GM20000 (cell line): ENCODE results near the gene NIT2.

Experiments
- DNase-seq: peaks from one replicate; pipeline ENCODE4 v3.0.0; 2012; ENCODE audit warnings: low spot score
- CTCF ChIP-seq: IDR thresholded peaks from 2 replicates; pipeline ENCODE4 v1.5.1; 2012; ENCODE audit warnings: mild to moderate bottlenecking, control low read depth; ENCODE audit errors: extremely low read depth, missing control alignments

NIT2 gene

GRCh38 chr3:100403362-100404249 is 69.0 kb downstream of the NIT2 start:
- no peak for DNase-seq
- no peak for TF ChIP-seq CTCF

GRCh38 chr3:100404250-100404548 is 69.6 kb downstream of the NIT2 start:
- TF ChIP-seq CTCF: no peak
- no peak for DNase-seq

- no peak for TF ChIP-seq CTCF
- DNase-seq: no peak
These were observed 72.6 kb downstream of the NIT2 start for GRCh38 chr3:100407164-100407563.

GRCh38 chr3:100407977-100408532 is 73.5 kb downstream of the NIT2 start:
- DNase-seq: no peak
- TF ChIP-seq CTCF: no peak
